HCT116 (cell line): Measurements from ENCODE around the gene MANSC1. TPM values are rescaled to one million over a fixed set of nuclear protein-coding genes. Genes with fewer than 3 reads are reported as not detected.

Experiments
- ATAC-seq: fragments of 200-7000 bp; cut with Tn5 transposase; 2 replicates; pipeline ENCODE4 v1.9.1; 2020; ENCODE audit warnings: mild to moderate bottlenecking, moderate library complexity
- BruUV-seq: library from RNA; stranded (reverse); fragments of 400-500 nt; replicated peaks from 2 replicates; lab custom pipeline; 2021; lab: Mats Ljungman, UMichigan
- CTCF ChIA-PET: fragments of 300-600 bp; sonication (Branson Sonifier 250); formaldehyde crosslinking; loops from one replicate; lab custom pipeline; 2021; ENCODE audit warnings: antibody characterized with exemption; lab: Charles Lee
- POLR2A ChIA-PET: fragments of 300-600, 350-600 bp; sonication (Branson Sonifier 250); formaldehyde crosslinking; loops from one replicate; lab custom pipeline; 2021; ENCODE audit warnings: antibody characterized with exemption; lab: Charles Lee
- RAD21 ChIA-PET, 2 experiments: fragments of 300-600 bp; sonication (Branson Sonifier 250); formaldehyde crosslinking; loops; one replicate each; lab custom pipeline; 2023; ENCODE audit warnings: low total read pairs in 2 of 2; ENCODE audit not compliant: uncharacterized antibody in 2 of 2, unreplicated experiment in 2 of 2, low non-redundant PET in 1 of 2; lab: Charles Lee
- DNase-seq: peaks from one replicate; pipeline ENCODE4 v3.0.0-alpha.2; 2010; ENCODE audit warnings: low read depth, low spot score
- H2AFZ ChIP-seq: fragments of 200-600 bp; shearing (Covaris generic), sonication (generic); 2 replicates; pipeline ENCODE4 v1.6.1; 2017; ENCODE audit warnings: low read depth, mixed run types, mixed read lengths, antibody characterized with exemption, low read length; ENCODE audit not compliant: poor library complexity, severe bottlenecking
- H3K27ac ChIP-seq: 2 replicates; pipeline ENCODE4 v1.5.1; 2012; ENCODE audit warnings: low read depth, low read length
- H3K27me3 ChIP-seq: fragments of 200-600 bp; sonication (generic); 2 replicates; pipeline ENCODE4 v1.6.1; 2016; ENCODE audit warnings: mixed run types, low read length, mixed read lengths; ENCODE audit not compliant: insufficient read depth
- H3K36me3 ChIP-seq, 2 experiments: fragments of 200-500 bp in 1 of 2; fragments of 200-600 bp in 1 of 2; sonication (Bioruptor generic) in 1 of 2; sonication (generic) in 1 of 2; 2 replicates each; pipeline versions ENCODE4 v1.5.1 to v1.6.1; 2014 to 2016; ENCODE audit warnings: low read length in 2 of 2, inconsistent platforms in 1 of 2, mixed read lengths in 1 of 2, mixed run types in 1 of 2; ENCODE audit not compliant: insufficient read depth in 2 of 2, control insufficient read depth in 1 of 2
- H3K4me1 ChIP-seq, 2 experiments: fragments of 200-600 bp in 1 of 2; sonication (generic) in 1 of 2; 2 replicates each; pipeline versions ENCODE4 v1.5.1 to v1.6.1; 2012 to 2017; ENCODE audit warnings: low read length in 2 of 2, inconsistent platforms in 1 of 2, mild to moderate bottlenecking in 1 of 2, mixed read lengths in 1 of 2, mixed run types in 1 of 2, moderate library complexity in 1 of 2; ENCODE audit not compliant: insufficient read depth in 2 of 2, control insufficient read depth in 1 of 2
- H3K4me2 ChIP-seq: fragments of 200-600 bp; sonication (generic); 2 replicates; pipeline ENCODE4 v1.6.1; 2017; ENCODE audit warnings: mixed run types, low read length, mixed read lengths
- H3K4me3 ChIP-seq, 2 experiments: fragments of 200-600 bp in 1 of 2; sonication (generic) in 1 of 2; replicated peaks in 1 of 2; 2 replicates each; pipeline ENCODE4 v1.5.1; 2011 to 2016; ENCODE audit warnings: low read length in 2 of 2, control low read depth in 1 of 2, low read depth in 1 of 2, mild to moderate bottlenecking in 1 of 2, mixed read lengths in 1 of 2, mixed run types in 1 of 2
- H3K79me2 ChIP-seq: fragments of 200-600 bp; sonication (generic); 2 replicates; pipeline ENCODE4 v1.6.1; 2017; ENCODE audit warnings: mild to moderate bottlenecking, mixed run types, low read length, moderate library complexity, mixed read lengths; ENCODE audit not compliant: insufficient read depth
- H3K9ac ChIP-seq: fragments of 200-600 bp; sonication (generic); 2 replicates; pipeline ENCODE4 v1.6.1; 2016; ENCODE audit warnings: low read length, mixed read lengths
- H3K9me2 ChIP-seq: fragments of 200-600 bp; sonication (generic), shearing (Covaris generic); 2 replicates; pipeline ENCODE4 v1.6.1; 2017; ENCODE audit warnings: mixed run types, mild to moderate bottlenecking, moderate library complexity; ENCODE audit not compliant: insufficient read depth
- H3K9me3 ChIP-seq, 2 experiments: fragments of 200-500 bp in 1 of 2; fragments of 200-600 bp in 1 of 2; sonication (Bioruptor generic) in 1 of 2; sonication (generic) in 1 of 2; 2 replicates each; pipeline ENCODE4 v1.6.1; 2014 to 2017; ENCODE audit warnings: low read length in 2 of 2, mixed read lengths in 2 of 2, inconsistent platforms in 1 of 2, low read depth in 1 of 2, mild to moderate bottlenecking in 1 of 2, mixed run types in 1 of 2, moderate library complexity in 1 of 2; ENCODE audit not compliant: control insufficient read depth in 1 of 2, insufficient read depth in 1 of 2
- H4K20me1 ChIP-seq: fragments of 200-600 bp; sonication (generic), shearing (Covaris generic); 2 replicates; pipeline ENCODE4 v1.6.1; 2017; ENCODE audit warnings: mixed run types, mild to moderate bottlenecking, moderate library complexity; ENCODE audit not compliant: insufficient read depth
- EZH2phosphoT487 ChIP-seq: fragments of 200-600 bp; IDR thresholded peaks from 2 replicates; pipeline ENCODE4 v1.6.1; 2018; ENCODE audit warnings: antibody characterized with exemption, borderline replicate concordance
- JUND ChIP-seq: IDR thresholded peaks from 2 replicates; pipeline ENCODE4 v1.6.1; 2012
- RAD21 ChIP-seq: IDR thresholded peaks from 2 replicates; pipeline ENCODE4 v1.6.1; 2012; ENCODE audit warnings: low read depth, mild to moderate bottlenecking
- ZNF274 ChIP-seq: fragments of 200-500 bp; sonication (Bioruptor generic); IDR thresholded peaks from 2 replicates; pipeline ENCODE4 v1.6.1; 2014; ENCODE audit warnings: mild to moderate bottlenecking, low read depth, low read length, inconsistent platforms
- intact Hi-C: fragments of 100-400 bp; cut with micrococcal nuclease; formaldehyde crosslinking; loops from 2 replicates; pipeline ENCODE4 v1.10.0; 2022
- total RNA-seq: library from RNA; stranded (reverse); gene quantifications from one replicate; pipeline ENCODE4 v1.2.1, GENCODE V29; 2021; ENCODE audit not compliant: unreplicated experiment
- TF ChIP-seq, protein P1 (sequence below): IDR thresholded peaks from 2 replicates; pipeline ENCODE4 v1.6.1; 2011; ENCODE audit warnings: mild to moderate bottlenecking, low read length, moderate library complexity; ENCODE audit not compliant: insufficient replicate concordance; ENCODE audit errors: extremely low read depth

The MANSC1 gene
- total RNA-seq, 1 experiment from 2014 or later = 0.20 TPM

DNA sequence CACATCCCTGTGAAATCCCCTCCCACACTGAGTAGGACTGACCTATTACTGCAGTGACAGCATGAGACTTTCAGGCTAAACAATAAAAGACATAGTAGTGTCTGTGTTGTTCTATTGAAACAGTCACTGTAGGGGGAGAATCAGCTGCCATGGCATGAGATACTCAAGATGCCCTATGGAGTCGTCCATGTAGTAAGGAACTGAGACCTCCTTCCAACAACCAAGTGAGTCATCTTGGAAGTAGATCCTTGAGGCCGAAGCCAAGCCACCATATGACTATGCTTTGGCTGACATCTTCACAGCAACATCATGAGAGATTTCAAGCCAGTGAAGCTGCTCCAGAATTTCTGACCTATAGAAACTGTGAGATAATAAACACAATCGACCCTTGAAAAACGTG is 71.1 kb downstream of the MANSC1 start:
- intact Hi-C loops = no loop called here
- no peaks in the 10 kb centered on the region for H3K9me3 ChIP-seq
- no peaks in the 10 kb centered on the region for H3K4me1 ChIP-seq
- TF ChIP-seq ZNF274 (no peak), JUND (no peak), EZH2phosphoT487 (no peak), RAD21 (no peak)
- TF ChIP-seq, protein P1, sequence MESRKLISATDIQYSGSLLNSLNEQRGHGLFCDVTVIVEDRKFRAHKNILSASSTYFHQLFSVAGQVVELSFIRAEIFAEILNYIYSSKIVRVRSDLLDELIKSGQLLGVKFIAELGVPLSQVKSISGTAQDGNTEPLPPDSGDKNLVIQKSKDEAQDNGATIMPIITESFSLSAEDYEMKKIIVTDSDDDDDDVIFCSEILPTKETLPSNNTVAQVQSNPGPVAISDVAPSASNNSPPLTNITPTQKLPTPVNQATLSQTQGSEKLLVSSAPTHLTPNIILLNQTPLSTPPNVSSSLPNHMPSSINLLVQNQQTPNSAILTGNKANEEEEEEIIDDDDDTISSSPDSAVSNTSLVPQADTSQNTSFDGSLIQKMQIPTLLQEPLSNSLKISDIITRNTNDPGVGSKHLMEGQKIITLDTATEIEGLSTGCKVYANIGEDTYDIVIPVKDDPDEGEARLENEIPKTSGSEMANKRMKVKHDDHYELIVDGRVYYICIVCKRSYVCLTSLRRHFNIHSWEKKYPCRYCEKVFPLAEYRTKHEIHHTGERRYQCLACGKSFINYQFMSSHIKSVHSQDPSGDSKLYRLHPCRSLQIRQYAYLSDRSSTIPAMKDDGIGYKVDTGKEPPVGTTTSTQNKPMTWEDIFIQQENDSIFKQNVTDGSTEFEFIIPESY = no peak
- no TSS peak for BruUV-seq
- no peak overlapping the region for H3K4me2 ChIP-seq
- no peaks in the 10 kb centered on the region for H3K27me3 ChIP-seq
- no peak overlapping the region for H2AFZ ChIP-seq
- ATAC-seq = no peak
- no peaks in the 10 kb centered on the region for H4K20me1 ChIP-seq
- no peak overlapping the region for H3K27ac ChIP-seq
- CTCF ChIA-PET = no interaction called here
- no peaks in the 10 kb centered on the region for H3K79me2 ChIP-seq
- RAD21 ChIA-PET = no interaction called here
- no peaks in the 10 kb centered on the region for H3K36me3 ChIP-seq
- no peak for DNase-seq
- H3K4me3 ChIP-seq = no peak overlapping the region
- POLR2A ChIA-PET = no interaction called here
- H3K9ac ChIP-seq = no peak overlapping the region
- H3K9me2 ChIP-seq = no peaks in the 10 kb centered on the region

Other genes with a start within 250 kb of the MANSC1 start
- gene LRP6, start 83.2 kb downstream of the MANSC1 start, total RNA-seq = 28.1 TPM
- 8.7 TPM for gene BORCS5, start 6.8 kb upstream of the MANSC1 start, total RNA-seq
- gene DUSP16, start 212.6 kb upstream of the MANSC1 start, total RNA-seq = 13.4 TPM